GM19099 (cell line): ENCODE measurements around the gene THSD7A.

Experiments
- POLR2A ChIP-seq: IDR thresholded peaks from 3 replicates; pipeline ENCODE4 v1.6.1; 2011; ENCODE audit warnings: low read depth; ENCODE audit not compliant: insufficient read length; ENCODE audit errors: extremely low read depth

THSD7A gene

GRCh38 chr7:11819271-11819670 is 12.7 kb downstream of the THSD7A start:
- TF ChIP-seq POLR2A = no peak

GRCh38 chr7:11818281-11818680 is 13.7 kb downstream of the THSD7A start:
- no peak for TF ChIP-seq POLR2A

GRCh38 chr7:11817111-11817740 is 14.8 kb downstream of the THSD7A start:
- TF ChIP-seq POLR2A = no peak

DNA sequence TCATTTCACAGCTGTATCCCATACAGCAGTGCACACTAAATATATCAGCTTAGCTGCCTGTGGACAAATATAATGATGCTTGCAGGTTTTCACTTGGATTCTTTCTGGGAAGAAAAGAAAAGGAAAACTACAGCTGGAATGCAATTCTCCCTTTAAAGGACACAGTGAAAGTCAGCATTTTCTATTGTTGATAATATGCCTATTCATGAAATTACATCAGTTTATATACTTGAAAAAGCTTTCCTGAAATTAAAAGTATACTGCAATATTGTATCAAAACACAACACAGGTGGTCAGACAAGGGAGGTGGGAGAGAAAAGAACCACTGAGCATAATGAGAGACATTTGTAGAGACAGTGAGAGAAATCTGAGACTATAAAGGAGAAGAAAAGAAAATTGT is 20.3 kb downstream of the THSD7A start:
- TF ChIP-seq POLR2A = no peak

- TF ChIP-seq POLR2A = no peak
Observed at GRCh38 chr7:11810043-11810625, 21.9 kb downstream of the THSD7A start.

DNA sequence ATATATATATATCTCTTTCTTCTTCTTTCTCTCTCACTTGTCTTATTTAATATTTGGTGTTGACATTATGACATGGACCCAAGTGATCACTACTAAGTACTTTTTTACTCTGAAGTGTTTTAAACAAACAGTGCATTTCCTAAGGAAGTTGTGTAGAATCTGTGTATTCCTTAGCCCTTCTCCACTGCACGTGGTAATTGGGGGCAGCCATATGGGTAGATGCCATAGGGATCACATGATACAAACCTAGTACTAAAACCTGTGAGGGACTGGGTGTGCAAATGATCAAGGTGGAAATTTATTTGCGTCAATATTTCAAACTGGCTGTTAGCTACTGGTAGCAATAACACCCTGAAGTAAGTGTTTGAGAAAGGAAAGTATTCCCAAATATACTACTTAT is 25.0 kb downstream of the THSD7A start:
- no peak for TF ChIP-seq POLR2A

GRCh38 chr7:11804621-11805020 is 27.4 kb downstream of the THSD7A start:
- no peak for TF ChIP-seq POLR2A

GRCh38 chr7:11795231-11795630 is 36.8 kb downstream of the THSD7A start:
- no peak for TF ChIP-seq POLR2A

GRCh38 chr7:11792166-11792565 is 39.8 kb downstream of the THSD7A start:
- no peak for TF ChIP-seq POLR2A

DNA sequence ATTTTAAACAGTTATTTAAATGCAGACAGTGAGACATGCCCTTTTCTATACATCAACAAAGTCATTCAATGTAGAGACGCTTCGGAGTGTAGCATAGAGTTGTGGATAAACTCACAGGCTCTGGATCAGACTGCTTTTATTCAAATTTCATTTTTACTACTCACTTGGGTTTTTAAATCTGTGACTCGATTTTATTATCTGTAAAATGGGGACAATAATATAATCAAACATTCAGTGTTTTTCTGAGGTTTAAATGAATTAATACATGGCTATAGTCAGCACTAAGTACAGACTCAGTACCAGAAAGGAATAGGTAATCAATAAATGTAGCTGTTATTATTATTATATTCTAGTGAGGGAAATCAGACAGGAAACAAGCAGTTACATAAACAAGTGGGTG is 43.4 kb downstream of the THSD7A start:
- TF ChIP-seq POLR2A = no peak

- TF ChIP-seq POLR2A = no peak
Observed at GRCh38 chr7:11787534-11787933, 44.5 kb downstream of the THSD7A start.

GRCh38 chr7:11786186-11786585 is 45.8 kb downstream of the THSD7A start:
- TF ChIP-seq POLR2A = no peak

- no peak for TF ChIP-seq POLR2A
Observed at GRCh38 chr7:11784769-11785536, 47.0 kb downstream of the THSD7A start.

- no peak for TF ChIP-seq POLR2A
Observed at GRCh38 chr7:11779864-11780674, 51.9 kb downstream of the THSD7A start.

DNA sequence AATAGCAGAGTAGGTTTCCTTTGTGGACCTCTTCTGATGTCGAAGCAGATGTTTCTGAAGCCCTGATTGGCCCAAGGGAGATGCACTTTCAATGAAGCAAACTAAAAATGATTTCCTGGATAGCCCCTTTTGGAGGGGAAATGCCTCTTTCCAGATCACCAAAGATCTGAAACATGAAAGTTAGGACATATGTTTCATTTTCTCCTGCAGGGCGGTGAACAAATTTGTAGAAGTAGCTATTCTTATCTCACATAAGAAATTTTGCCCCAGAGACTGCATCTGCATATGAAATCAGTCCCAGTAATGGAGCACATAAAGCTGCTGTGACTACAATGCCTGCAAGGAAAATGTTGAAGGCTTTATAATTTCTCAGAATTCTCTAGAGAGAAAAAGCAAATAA is 56.0 kb downstream of the THSD7A start:
- no peak for TF ChIP-seq POLR2A
